IMR-90 (cell line): ENCODE measurements around the gene WASHC4.

Experiments used
- BHLHE40 ChIP-seq: fragments of 150-350 bp; IDR thresholded peaks from 2 replicates; pipeline ENCODE4 v1.6.1; 2016; ENCODE audit warnings: mild to moderate bottlenecking, low read depth, low read length
- CHD1 ChIP-seq: IDR thresholded peaks from 2 replicates; pipeline ENCODE4 v1.6.1; 2012; ENCODE audit warnings: low read depth, low read length, improper control_type of control experiment
- CTCF ChIP-seq: conservative IDR thresholded peaks from 2 replicates; pipeline ENCODE4 v1.5.1; 2012; ENCODE audit warnings: mild to moderate bottlenecking, low read depth, low read length, improper control_type of control experiment
- ELK1 ChIP-seq: fragments of 150-350 bp; IDR thresholded peaks from 2 replicates; pipeline ENCODE4 v1.6.1; 2016; ENCODE audit warnings: low read depth, mild to moderate bottlenecking, low read length, moderate library complexity, borderline replicate concordance
- MXI1 ChIP-seq: IDR thresholded peaks from 2 replicates; pipeline ENCODE4 v1.6.1; 2012; ENCODE audit warnings: low read depth, mild to moderate bottlenecking, low read length, moderate library complexity, borderline replicate concordance
- POLR2A ChIP-seq: IDR thresholded peaks from 2 replicates; pipeline ENCODE4 v1.6.1; 2012; ENCODE audit warnings: mild to moderate bottlenecking, low read depth, low read length
- RAD21 ChIP-seq: IDR thresholded peaks from 2 replicates; pipeline ENCODE4 v1.6.1; 2012; ENCODE audit warnings: low read length, improper control_type of control experiment
- RFX5 ChIP-seq: IDR thresholded peaks from 2 replicates; pipeline ENCODE4 v1.8.0; 2012; ENCODE audit warnings: low read depth, mild to moderate bottlenecking, low read length, moderate library complexity
- SMC3 ChIP-seq: fragments of 150-350 bp; IDR thresholded peaks from 2 replicates; pipeline ENCODE4 v1.6.1; 2016; ENCODE audit warnings: low read depth, mild to moderate bottlenecking, antibody characterized with exemption, low read length, moderate library complexity

- TF ChIP-seq CTCF (no peak), ELK1 (no peak), BHLHE40 (no peak), SMC3 (no peak), RAD21 (no peak), POLR2A (no peak), RFX5 (no peak), CHD1 (no peak), MXI1 (no peak)
These were observed 34.7 kb downstream of the WASHC4 start for GRCh38 chr12:105142259-105142658.
